DND-41 (cell line): ENCODE measurements around the gene SDC4.

Experiments used
- EZH2 ChIP-seq: IDR thresholded peaks from 3 replicates; pipeline ENCODE4 v1.6.1; 2012; ENCODE audit warnings: borderline replicate concordance, low read depth, mild to moderate bottlenecking, moderate library complexity, low read length, inconsistent platforms; ENCODE audit not compliant: severe bottlenecking
- TF ChIP-seq, protein P1 (sequence below): IDR thresholded peaks from 2 replicates; pipeline ENCODE4 v1.5.1; 2012; ENCODE audit warnings: borderline replicate concordance, low read length, moderate library complexity, mild to moderate bottlenecking; ENCODE audit not compliant: poor library complexity, severe bottlenecking; ENCODE audit errors: extremely low read depth

DNA sequence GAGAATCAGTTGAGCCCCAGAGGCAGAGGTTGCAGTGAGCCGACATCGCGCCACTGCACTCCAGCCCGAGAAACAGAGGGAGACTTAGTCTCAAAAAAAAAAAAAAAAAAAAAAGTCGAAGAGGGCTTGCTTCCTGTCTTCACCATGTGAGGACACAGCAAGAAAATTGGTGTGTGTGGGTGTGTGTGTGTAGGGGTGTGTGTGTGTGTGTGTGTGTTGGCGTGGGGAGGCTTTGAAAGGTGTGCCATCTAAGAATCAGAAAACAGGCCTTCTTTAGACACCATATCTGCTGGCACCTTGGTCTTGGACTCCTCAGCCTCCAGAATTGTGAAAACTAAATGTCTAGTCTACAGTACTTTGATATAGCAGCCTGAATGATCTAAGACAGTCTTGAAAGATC lies 48.4 kb downstream of the SDC4 start:
- TF ChIP-seq EZH2: no peak
- TF ChIP-seq, protein P1, sequence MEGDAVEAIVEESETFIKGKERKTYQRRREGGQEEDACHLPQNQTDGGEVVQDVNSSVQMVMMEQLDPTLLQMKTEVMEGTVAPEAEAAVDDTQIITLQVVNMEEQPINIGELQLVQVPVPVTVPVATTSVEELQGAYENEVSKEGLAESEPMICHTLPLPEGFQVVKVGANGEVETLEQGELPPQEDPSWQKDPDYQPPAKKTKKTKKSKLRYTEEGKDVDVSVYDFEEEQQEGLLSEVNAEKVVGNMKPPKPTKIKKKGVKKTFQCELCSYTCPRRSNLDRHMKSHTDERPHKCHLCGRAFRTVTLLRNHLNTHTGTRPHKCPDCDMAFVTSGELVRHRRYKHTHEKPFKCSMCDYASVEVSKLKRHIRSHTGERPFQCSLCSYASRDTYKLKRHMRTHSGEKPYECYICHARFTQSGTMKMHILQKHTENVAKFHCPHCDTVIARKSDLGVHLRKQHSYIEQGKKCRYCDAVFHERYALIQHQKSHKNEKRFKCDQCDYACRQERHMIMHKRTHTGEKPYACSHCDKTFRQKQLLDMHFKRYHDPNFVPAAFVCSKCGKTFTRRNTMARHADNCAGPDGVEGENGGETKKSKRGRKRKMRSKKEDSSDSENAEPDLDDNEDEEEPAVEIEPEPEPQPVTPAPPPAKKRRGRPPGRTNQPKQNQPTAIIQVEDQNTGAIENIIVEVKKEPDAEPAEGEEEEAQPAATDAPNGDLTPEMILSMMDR: no peak
